ENCODE measurements around the gene SNAPC3.

GRCh38 chr9:15509931-15510788 is 87.5 kb downstream of the SNAPC3 start:
- TF ChIP-seq CTCF (IDR thresholded peaks at IDR 0.05) (no peak), POLR2A (IDR thresholded peaks at IDR 0.05) (no peak)
